Measurements from ENCODE around the gene B3GALT6.

DNA sequence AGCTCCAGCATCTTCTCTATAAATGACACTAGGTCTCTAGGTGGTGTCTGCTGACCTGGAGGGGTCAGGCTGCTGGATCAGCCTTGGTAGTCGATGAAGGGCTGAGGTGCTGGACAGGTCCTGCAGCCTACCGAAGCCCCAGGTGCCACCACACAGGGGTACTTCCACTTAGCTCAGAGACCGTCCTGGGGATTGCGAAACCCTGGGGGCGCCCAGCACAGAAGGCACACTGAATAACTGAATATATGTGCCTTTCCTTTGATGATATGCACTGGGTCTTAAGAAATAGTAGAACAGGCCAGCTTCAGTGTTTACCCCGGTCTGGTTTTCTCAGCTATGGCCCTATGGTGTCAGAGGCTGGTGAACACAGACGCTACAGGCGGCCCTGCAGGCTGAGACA, 30.7 kb downstream of the B3GALT6 start:
- TF ChIP-seq, protein P1, sequence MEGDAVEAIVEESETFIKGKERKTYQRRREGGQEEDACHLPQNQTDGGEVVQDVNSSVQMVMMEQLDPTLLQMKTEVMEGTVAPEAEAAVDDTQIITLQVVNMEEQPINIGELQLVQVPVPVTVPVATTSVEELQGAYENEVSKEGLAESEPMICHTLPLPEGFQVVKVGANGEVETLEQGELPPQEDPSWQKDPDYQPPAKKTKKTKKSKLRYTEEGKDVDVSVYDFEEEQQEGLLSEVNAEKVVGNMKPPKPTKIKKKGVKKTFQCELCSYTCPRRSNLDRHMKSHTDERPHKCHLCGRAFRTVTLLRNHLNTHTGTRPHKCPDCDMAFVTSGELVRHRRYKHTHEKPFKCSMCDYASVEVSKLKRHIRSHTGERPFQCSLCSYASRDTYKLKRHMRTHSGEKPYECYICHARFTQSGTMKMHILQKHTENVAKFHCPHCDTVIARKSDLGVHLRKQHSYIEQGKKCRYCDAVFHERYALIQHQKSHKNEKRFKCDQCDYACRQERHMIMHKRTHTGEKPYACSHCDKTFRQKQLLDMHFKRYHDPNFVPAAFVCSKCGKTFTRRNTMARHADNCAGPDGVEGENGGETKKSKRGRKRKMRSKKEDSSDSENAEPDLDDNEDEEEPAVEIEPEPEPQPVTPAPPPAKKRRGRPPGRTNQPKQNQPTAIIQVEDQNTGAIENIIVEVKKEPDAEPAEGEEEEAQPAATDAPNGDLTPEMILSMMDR (IDR thresholded peaks at IDR 0.05), result no peak
- no peak for TF ChIP-seq EP300 (IDR thresholded peaks at IDR 0.05)
- TF ChIP-seq POLR2A (IDR thresholded peaks at IDR 0.05), result no peak
- no peak for TF ChIP-seq POLR2AphosphoS5 (IDR thresholded peaks at IDR 0.05)

Data from stomach (tissue), 4 donors.